22Rv1 (cell line): ENCODE data around the gene TFG.

Source experiments
- ZFX ChIP-seq: fragments of 450-650 bp; IDR thresholded peaks from 2 replicates; pipeline ENCODE4 v1.6.1; 2017; ENCODE audit warnings: antibody characterized with exemption, borderline replicate concordance
- TF ChIP-seq, protein P1 (sequence below): fragments of 450-650 bp; IDR thresholded peaks from 2 replicates; pipeline ENCODE4 v1.5.1; 2017; ENCODE audit warnings: mild to moderate bottlenecking

- TF ChIP-seq, protein P1, sequence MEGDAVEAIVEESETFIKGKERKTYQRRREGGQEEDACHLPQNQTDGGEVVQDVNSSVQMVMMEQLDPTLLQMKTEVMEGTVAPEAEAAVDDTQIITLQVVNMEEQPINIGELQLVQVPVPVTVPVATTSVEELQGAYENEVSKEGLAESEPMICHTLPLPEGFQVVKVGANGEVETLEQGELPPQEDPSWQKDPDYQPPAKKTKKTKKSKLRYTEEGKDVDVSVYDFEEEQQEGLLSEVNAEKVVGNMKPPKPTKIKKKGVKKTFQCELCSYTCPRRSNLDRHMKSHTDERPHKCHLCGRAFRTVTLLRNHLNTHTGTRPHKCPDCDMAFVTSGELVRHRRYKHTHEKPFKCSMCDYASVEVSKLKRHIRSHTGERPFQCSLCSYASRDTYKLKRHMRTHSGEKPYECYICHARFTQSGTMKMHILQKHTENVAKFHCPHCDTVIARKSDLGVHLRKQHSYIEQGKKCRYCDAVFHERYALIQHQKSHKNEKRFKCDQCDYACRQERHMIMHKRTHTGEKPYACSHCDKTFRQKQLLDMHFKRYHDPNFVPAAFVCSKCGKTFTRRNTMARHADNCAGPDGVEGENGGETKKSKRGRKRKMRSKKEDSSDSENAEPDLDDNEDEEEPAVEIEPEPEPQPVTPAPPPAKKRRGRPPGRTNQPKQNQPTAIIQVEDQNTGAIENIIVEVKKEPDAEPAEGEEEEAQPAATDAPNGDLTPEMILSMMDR, result no peak
- TF ChIP-seq ZFX, result no peak
Measured at GRCh38 chr3:100717063-100717462, 7.8 kb downstream of the TFG start.
